ENCODE measurements around the gene TRAF7.
"Not testable (repeated sequence)": the region's sequence is repeated elsewhere in the genome, so short reads cannot be mapped to it uniquely, and the experiment has no call there.

The TRAF7 gene

GRCh38 chr16:2155091-2155950, at the start of gene TRAF7:
TSS of gene TRAF7 (plus strand) at chr16:2155782. CDS start at chr16:2163921, 8,139 bp downstream.
- DNase-seq, result peak; percentile 100

GRCh38 chr16:2106211-2106610, 49.4 kb upstream of the TRAF7 start:
- not testable (repeated sequence) for DNase-seq

GRCh38 chr16:2107121-2107790, 48.3 kb upstream of the TRAF7 start:
- not testable (repeated sequence) for DNase-seq

- DNase-seq, result not testable (repeated sequence)
Measured at GRCh38 chr16:2107791-2108125, 47.8 kb upstream of the TRAF7 start.

- not testable (repeated sequence) for DNase-seq
Measured at GRCh38 chr16:2108446-2109270, 46.9 kb upstream of the TRAF7 start.

GRCh38 chr16:2109271-2109580, 46.4 kb upstream of the TRAF7 start:
- not testable (repeated sequence) for DNase-seq

- not testable (repeated sequence) for DNase-seq
Measured at GRCh38 chr16:2109872-2110271, 45.7 kb upstream of the TRAF7 start.

- not testable (repeated sequence) for DNase-seq
Measured at GRCh38 chr16:2110332-2111008, 45.1 kb upstream of the TRAF7 start.

GRCh38 chr16:2111009-2111353, 44.6 kb upstream of the TRAF7 start:
- not testable (repeated sequence) for DNase-seq

- DNase-seq, result not testable (repeated sequence)
Measured at GRCh38 chr16:2111412-2112335, 43.9 kb upstream of the TRAF7 start.

GRCh38 chr16:2112539-2113106, 43.0 kb upstream of the TRAF7 start:
- not testable (repeated sequence) for DNase-seq

- not testable (repeated sequence) for DNase-seq
Measured at GRCh38 chr16:2114225-2114624, 41.4 kb upstream of the TRAF7 start.

- not testable (repeated sequence) for DNase-seq
Measured at GRCh38 chr16:2114885-2115590, 40.5 kb upstream of the TRAF7 start.

GRCh38 chr16:2115591-2115973, 40.0 kb upstream of the TRAF7 start:
- DNase-seq, result no peak

- not testable (repeated sequence) for DNase-seq
Measured at GRCh38 chr16:2116428-2116827, 39.2 kb upstream of the TRAF7 start.

- DNase-seq, result not testable (repeated sequence)
Measured at GRCh38 chr16:2117341-2117740, 38.2 kb upstream of the TRAF7 start.

GRCh38 chr16:2117960-2118722, 37.4 kb upstream of the TRAF7 start:
- peak; percentile 41 for DNase-seq

GRCh38 chr16:2121325-2121724, 34.3 kb upstream of the TRAF7 start:
- peak; percentile 50 for DNase-seq

GRCh38 chr16:2121853-2122252, 33.7 kb upstream of the TRAF7 start:
- no peak for DNase-seq

- DNase-seq, result no peak
Measured at GRCh38 chr16:2122429-2122828, 33.2 kb upstream of the TRAF7 start.
